Right lung (tissue), 5 donors: ENCODE data around the gene TRHDE. TPM values are rescaled to one million over a fixed set of nuclear protein-coding genes. Genes with fewer than 3 reads are reported as not detected.

Source experiments
- DNase-seq, 2 donors: peaks; one replicate each; pipeline ENCODE4 v3.0.0-alpha.2; 2013
- polyA plus RNA-seq, 5 donors: library from polyadenylated mRNA; unstranded; fragments of 120-200 nt; gene quantifications; one replicate each; pipeline versions ENCODE4 v1.2.1 to v1.2.3, GENCODE V29; 2013; ENCODE audit warnings: inconsistent platforms in 1 of 5, low replicate concordance in 1 of 5; ENCODE audit not compliant: insufficient read length in 5 of 5, insufficient read depth in 1 of 5

TRHDE gene
- polyA plus RNA-seq, 5 donors, result 1.2 to 3.8 (median 2.1) TPM

- DNase-seq, result no peak
Observed at GRCh38 chr12:72311946-72312345, 39.8 kb downstream of the TRHDE start.

- DNase-seq, result no peak
Observed at GRCh38 chr12:72313806-72314205, 41.6 kb downstream of the TRHDE start.

- no peak for DNase-seq
Observed at GRCh38 chr12:72315858-72316257, 43.7 kb downstream of the TRHDE start.

GRCh38 chr12:72318341-72318740 is 46.2 kb downstream of the TRHDE start:
- no peak for DNase-seq

- no peak for DNase-seq
Observed at GRCh38 chr12:72323881-72324280, 51.7 kb downstream of the TRHDE start.

- peak; percentile 6 to 8 for DNase-seq
Observed at GRCh38 chr12:72330301-72330700, 58.1 kb downstream of the TRHDE start.

GRCh38 chr12:72330784-72331183 is 58.6 kb downstream of the TRHDE start:
- no peak for DNase-seq

- no peak for DNase-seq
Observed at GRCh38 chr12:72337382-72337781, 65.2 kb downstream of the TRHDE start.

- DNase-seq, result no peak
Observed at GRCh38 chr12:72337946-72338345, 65.8 kb downstream of the TRHDE start.

GRCh38 chr12:72338437-72338836 is 66.3 kb downstream of the TRHDE start:
- no peak for DNase-seq

GRCh38 chr12:72346363-72346944 is 74.3 kb downstream of the TRHDE start:
- DNase-seq, result peak; percentile 39 to 63

- no peak for DNase-seq
Observed at GRCh38 chr12:72349491-72349890, 77.3 kb downstream of the TRHDE start.

GRCh38 chr12:72359416-72359815 is 87.2 kb downstream of the TRHDE start:
- no peak for DNase-seq

GRCh38 chr12:72365151-72365550 is 93.0 kb downstream of the TRHDE start:
- no peak for DNase-seq

- no peak for DNase-seq
Observed at GRCh38 chr12:72366255-72366654, 94.1 kb downstream of the TRHDE start.

GRCh38 chr12:72368298-72368697 is 96.1 kb downstream of the TRHDE start:
- DNase-seq, result no peak

- DNase-seq, result no peak
Observed at GRCh38 chr12:72368719-72369422, 96.7 kb downstream of the TRHDE start.

GRCh38 chr12:72369423-72369959 is 97.3 kb downstream of the TRHDE start:
- DNase-seq, result no peak

GRCh38 chr12:72380441-72380840 is 108.3 kb downstream of the TRHDE start:
- DNase-seq, result no peak

- no peak for DNase-seq
Observed at GRCh38 chr12:72388322-72388721, 116.2 kb downstream of the TRHDE start.

GRCh38 chr12:72390146-72390545 is 118.0 kb downstream of the TRHDE start:
- no peak for DNase-seq

GRCh38 chr12:72406111-72406510 is 133.9 kb downstream of the TRHDE start:
- DNase-seq, result no peak

GRCh38 chr12:72432037-72432604 is 160.0 kb downstream of the TRHDE start:
- DNase-seq, result no peak
